A673 (cell line): Measurements from ENCODE around the gene ERP44. TPM values are rescaled to one million over a fixed set of nuclear protein-coding genes. Genes with fewer than 3 reads are reported as not detected.

ENCODE experiments used
- BruUV-seq: library from RNA; stranded (reverse); fragments of 400-500 nt; replicated peaks from 2 replicates; lab custom pipeline; 2021; lab: Mats Ljungman, UMichigan
- CTCF ChIA-PET: fragments of 300-600 bp; sonication (Branson Sonifier 250); formaldehyde crosslinking; loops from one replicate; lab custom pipeline; 2022; ENCODE audit warnings: antibody characterized with exemption; lab: Charles Lee
- POLR2A ChIA-PET: fragments of 300-600 bp; sonication (Branson Sonifier 250); formaldehyde crosslinking; loops from one replicate; lab custom pipeline; 2022; ENCODE audit warnings: antibody characterized with exemption; ENCODE audit not compliant: low non-redundant PET; lab: Charles Lee
- DNase-seq: peaks from one replicate; pipeline ENCODE4 v3.0.0-alpha.2; 2015; ENCODE audit warnings: low spot score
- H3K27ac ChIP-seq: fragments of 200-600 bp; sonication (generic); 2 replicates; pipeline ENCODE4 v1.5.1; 2016; ENCODE audit warnings: mixed run types, low read depth, mild to moderate bottlenecking, mixed read lengths, antibody characterized with exemption, low read length; ENCODE audit not compliant: poor library complexity, severe bottlenecking
- H3K27me3 ChIP-seq: fragments of 200-600 bp; sonication (generic); replicated peaks from 2 replicates; pipeline ENCODE4 v1.6.1; 2017; ENCODE audit warnings: mixed run types, low read depth, mild to moderate bottlenecking, mixed read lengths, antibody characterized with exemption, low read length; ENCODE audit not compliant: insufficient read depth, poor library complexity
- H3K36me3 ChIP-seq: fragments of 200-600 bp; sonication (generic); 2 replicates; pipeline ENCODE4 v1.6.1; 2016; ENCODE audit warnings: mixed run types, mild to moderate bottlenecking, mixed read lengths, antibody characterized with exemption, low read length; ENCODE audit not compliant: insufficient read depth, poor library complexity, severe bottlenecking
- H3K4me1 ChIP-seq: fragments of 200-600 bp; sonication (generic); 2 replicates; pipeline ENCODE4 v1.6.1; 2017; ENCODE audit warnings: mixed run types, mild to moderate bottlenecking, mixed read lengths, antibody characterized with exemption, low read length; ENCODE audit not compliant: insufficient read depth, poor library complexity, severe bottlenecking
- H3K4me3 ChIP-seq: fragments of 200-600 bp; sonication (generic); 2 replicates; pipeline ENCODE4 v1.5.1; 2016; ENCODE audit warnings: low read depth, mixed run types, mild to moderate bottlenecking, mixed read lengths, low read length; ENCODE audit not compliant: poor library complexity, severe bottlenecking
- H3K9me3 ChIP-seq: fragments of 200-600 bp; sonication (generic); 2 replicates; pipeline ENCODE4 v1.6.1; 2016; ENCODE audit warnings: mixed run types, low read depth, mild to moderate bottlenecking, mixed read lengths, antibody characterized with exemption, low read length; ENCODE audit not compliant: poor library complexity, severe bottlenecking
- CTCF ChIP-seq: fragments of 300-800, 200-600 bp; sonication (generic); conservative IDR thresholded peaks from 2 replicates; pipeline ENCODE4 v1.5.1; 2017; ENCODE audit warnings: low read depth, mild to moderate bottlenecking, antibody characterized with exemption, low read length, moderate library complexity, mixed read lengths
- EZH2 ChIP-seq: fragments of 200-600 bp; sonication (generic); IDR thresholded peaks from 2 replicates; pipeline ENCODE4 v1.6.1; 2017; ENCODE audit warnings: borderline replicate concordance, low read depth, mild to moderate bottlenecking, mixed read lengths, antibody characterized with exemption, low read length; ENCODE audit not compliant: poor library complexity, severe bottlenecking
- intact Hi-C: fragments of 100-400 bp; cut with micrococcal nuclease; formaldehyde crosslinking; loops from one replicate; pipeline ENCODE4 v1.10.0; 2022; ENCODE audit not compliant: unreplicated experiment
- total RNA-seq: library from RNA; stranded (reverse); gene quantifications from 2 replicates; pipeline ENCODE4 v1.2.3, GENCODE V29; 2021

Gene ERP44
- total RNA-seq, 1 experiment from 2014 or later = 16.8 TPM

GRCh38 chr9:100125910-100126309 lies 27.1 kb upstream of the ERP44 start:
- intact Hi-C loops = no loop called here
- Histone ChIP-seq H3K27ac (no peak overlapping the region), H3K27me3 (no peaks in the 10 kb centered on the region), H3K9me3 (no peaks in the 10 kb centered on the region), H3K4me3 (no peak overlapping the region), H3K36me3 (no peaks in the 10 kb centered on the region), H3K4me1 (peaks cover 11% of the 10 kb centered on the region)
- no TSS peak for BruUV-seq
- no peak for TF ChIP-seq CTCF
- no peak for DNase-seq
- POLR2A ChIA-PET = no interaction called here
- CTCF ChIA-PET = no interaction called here

- TF ChIP-seq CTCF = no peak
- no peak for TF ChIP-seq EZH2
- Histone ChIP-seq H3K9me3 (no peaks in the 10 kb centered on the region), H3K36me3 (no peaks in the 10 kb centered on the region), H3K27me3 (no peaks in the 10 kb centered on the region), H3K4me3 (no peak overlapping the region), H3K27ac (no peak overlapping the region), H3K4me1 (peaks cover 11% of the 10 kb centered on the region)
- intact Hi-C loops = no loop called here
- no peak for DNase-seq
- ChIA-PET POLR2A (no interaction called here), CTCF (no interaction called here)
- BruUV-seq = no TSS peak
Measured at GRCh38 chr9:100125236-100125635, 26.4 kb upstream of the ERP44 start.

- ChIA-PET POLR2A (no interaction called here), CTCF (no interaction called here)
- H3K27me3 ChIP-seq = no peaks in the 10 kb centered on the region
- H3K9me3 ChIP-seq = no peaks in the 10 kb centered on the region
- no peaks in the 10 kb centered on the region for H3K4me1 ChIP-seq
- no TSS peak for BruUV-seq
- no peak overlapping the region for H3K4me3 ChIP-seq
- no peak overlapping the region for H3K27ac ChIP-seq
- DNase-seq = no peak
- intact Hi-C loops = no loop called here
- TF ChIP-seq EZH2 (no peak), CTCF (no peak)
- H3K36me3 ChIP-seq = no peaks in the 10 kb centered on the region
Measured at GRCh38 chr9:100120286-100120685, 21.5 kb upstream of the ERP44 start.
